Lower leg skin (tissue), 3 donors: ENCODE data around the gene TNS3.

Source experiments
- POLR2A ChIP-seq, 2 donors: fragments of 450-650 bp; IDR thresholded peaks; one replicate each; pipeline ENCODE4 v1.6.1; 2016 to 2017; ENCODE audit warnings: antibody characterized with exemption in 2 of 2, mild to moderate bottlenecking in 1 of 2, moderate library complexity in 1 of 2
- TF ChIP-seq, protein P1 (sequence below), 3 donors: fragments of 450-650 bp; IDR thresholded peaks; one replicate each; pipeline ENCODE4 v1.5.1; 2016; ENCODE audit warnings: antibody characterized with exemption in 3 of 3, mild to moderate bottlenecking in 3 of 3, moderate library complexity in 2 of 3

DNA sequence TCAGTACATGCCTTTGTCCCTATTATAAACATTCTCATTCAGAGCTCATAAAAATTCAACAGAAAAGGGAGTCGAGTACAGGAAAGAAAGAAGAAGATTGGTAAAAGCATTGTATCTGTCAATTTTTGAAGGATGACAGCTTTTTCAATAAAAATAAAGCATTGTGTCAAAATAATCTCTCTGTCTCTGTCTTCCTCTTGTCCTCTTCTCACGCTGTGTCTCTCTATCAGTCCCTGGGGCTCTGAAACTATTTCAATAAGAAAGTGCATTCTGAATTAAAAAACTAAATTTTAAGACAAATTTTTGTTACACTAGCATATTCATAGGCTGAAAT is 248.4 kb downstream of the TNS3 start:
- TF ChIP-seq, protein P1, sequence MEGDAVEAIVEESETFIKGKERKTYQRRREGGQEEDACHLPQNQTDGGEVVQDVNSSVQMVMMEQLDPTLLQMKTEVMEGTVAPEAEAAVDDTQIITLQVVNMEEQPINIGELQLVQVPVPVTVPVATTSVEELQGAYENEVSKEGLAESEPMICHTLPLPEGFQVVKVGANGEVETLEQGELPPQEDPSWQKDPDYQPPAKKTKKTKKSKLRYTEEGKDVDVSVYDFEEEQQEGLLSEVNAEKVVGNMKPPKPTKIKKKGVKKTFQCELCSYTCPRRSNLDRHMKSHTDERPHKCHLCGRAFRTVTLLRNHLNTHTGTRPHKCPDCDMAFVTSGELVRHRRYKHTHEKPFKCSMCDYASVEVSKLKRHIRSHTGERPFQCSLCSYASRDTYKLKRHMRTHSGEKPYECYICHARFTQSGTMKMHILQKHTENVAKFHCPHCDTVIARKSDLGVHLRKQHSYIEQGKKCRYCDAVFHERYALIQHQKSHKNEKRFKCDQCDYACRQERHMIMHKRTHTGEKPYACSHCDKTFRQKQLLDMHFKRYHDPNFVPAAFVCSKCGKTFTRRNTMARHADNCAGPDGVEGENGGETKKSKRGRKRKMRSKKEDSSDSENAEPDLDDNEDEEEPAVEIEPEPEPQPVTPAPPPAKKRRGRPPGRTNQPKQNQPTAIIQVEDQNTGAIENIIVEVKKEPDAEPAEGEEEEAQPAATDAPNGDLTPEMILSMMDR (IDR thresholded peaks at IDR 0.05), result no peak
- TF ChIP-seq POLR2A (IDR thresholded peaks at IDR 0.05), result no peak
